Fibroblast of lung (primary cell): ENCODE results near the gene RASSF9.

ENCODE experiments used
- CTCF ChIP-seq, 2 donors: IDR thresholded peaks in 1 of 2; conservative IDR thresholded peaks in 1 of 2; 1 replicate in 1 of 2; 2 replicates in 1 of 2; pipeline ENCODE4 v1.5.1; 2011 to 2012; ENCODE audit warnings: low read length in 2 of 2, control low read depth in 1 of 2, inconsistent platforms in 1 of 2, low read depth in 1 of 2, mild to moderate bottlenecking in 1 of 2
- EZH2 ChIP-seq: IDR thresholded peaks from 2 replicates; pipeline ENCODE4 v1.5.1; 2012; ENCODE audit warnings: low read length, control low read depth, mild to moderate bottlenecking; ENCODE audit errors: missing control alignments

DNA sequence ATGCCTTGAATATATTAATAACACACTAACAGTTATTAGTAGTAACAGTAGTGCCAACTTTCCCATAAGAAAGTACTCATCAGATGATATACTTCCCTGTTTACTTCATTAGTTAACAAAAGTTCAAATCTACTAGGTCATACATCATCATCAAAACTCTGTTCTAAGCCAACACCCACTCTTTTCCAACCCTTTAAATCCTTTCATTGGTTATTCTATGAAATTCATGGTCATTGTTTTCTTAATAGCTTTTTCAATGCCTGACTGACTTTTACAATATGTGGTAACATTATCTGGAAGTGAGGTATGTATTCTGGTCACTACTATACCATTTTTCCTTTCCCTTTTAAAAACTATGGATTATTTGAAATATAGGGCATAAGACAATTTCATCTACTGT lies 47.6 kb upstream of the RASSF9 start:
- no peak for TF ChIP-seq CTCF (conservative IDR thresholded peaks at IDR 0.05 in 1 of 2, IDR thresholded peaks at IDR 0.05 in 1 of 2; ENCODE audit: low read depth in 1 of 2, low read length in 2 of 2)
- no peak for TF ChIP-seq EZH2
